Stimulated activated CD4-positive, alpha-beta T cell treated with anti-CD3 and anti-CD28 coated beads, Interleukin-15, amount 100 ng/mL, for 24 hours (primary cell): ENCODE results near the gene SFXN5.

Experiments
- DNase-seq: peaks from one replicate; pipeline ENCODE4 v3.0.0-alpha.2; 2020

The SFXN5 gene

GRCh38 chr2:73009177-73009839, 62.2 kb downstream of the SFXN5 start:
- no peak for DNase-seq

- no peak for DNase-seq
Measured at GRCh38 chr2:73008766-73009135, 62.8 kb downstream of the SFXN5 start.

GRCh38 chr2:73007991-73008765, 63.3 kb downstream of the SFXN5 start:
- no peak for DNase-seq

GRCh38 chr2:73006969-73007710, 64.4 kb downstream of the SFXN5 start:
- no peak for DNase-seq

GRCh38 chr2:73004889-73005596, 66.5 kb downstream of the SFXN5 start:
- no peak for DNase-seq

- no peak for DNase-seq
Measured at GRCh38 chr2:73004466-73004865, 67.0 kb downstream of the SFXN5 start.

- DNase-seq = no peak
Measured at GRCh38 chr2:73003027-73003426, 68.5 kb downstream of the SFXN5 start.

- no peak for DNase-seq
Measured at GRCh38 chr2:73000808-73001570, 70.5 kb downstream of the SFXN5 start.

- DNase-seq = no peak
Measured at GRCh38 chr2:72999729-73000725, 71.5 kb downstream of the SFXN5 start.

- DNase-seq = no peak
Measured at GRCh38 chr2:72998724-72999123, 72.8 kb downstream of the SFXN5 start.

GRCh38 chr2:72998234-72998651, 73.3 kb downstream of the SFXN5 start:
- no peak for DNase-seq

GRCh38 chr2:72996117-72996502, 75.4 kb downstream of the SFXN5 start:
- DNase-seq = no peak

GRCh38 chr2:72995430-72996116, 75.9 kb downstream of the SFXN5 start:
- DNase-seq = no peak

- DNase-seq = no peak
Measured at GRCh38 chr2:72994991-72995380, 76.5 kb downstream of the SFXN5 start.

- no peak for DNase-seq
Measured at GRCh38 chr2:72994282-72994990, 77.1 kb downstream of the SFXN5 start.

- no peak for DNase-seq
Measured at GRCh38 chr2:72993933-72994280, 77.6 kb downstream of the SFXN5 start.

- DNase-seq = peak; percentile 33
Measured at GRCh38 chr2:72993147-72993932, 78.2 kb downstream of the SFXN5 start.

GRCh38 chr2:72992734-72993102, 78.8 kb downstream of the SFXN5 start:
- no peak for DNase-seq
